Activated CD8-positive, alpha-beta memory T cell treated with anti-CD3 and anti-CD28 coated beads, Interleukin-2, amount 50 U/mL, for 24 hours (primary cell): ENCODE measurements around the gene LRTM2.

Experiments used
- DNase-seq: peaks from one replicate; pipeline ENCODE4 v3.0.0-alpha.2; 2020; ENCODE audit errors: extremely low read depth

LRTM2 gene

GRCh38 chr12:1820191-1820895 lies at the start of gene LRTM2:
LRTM2 (plus strand) TSS chr12:1820565; CDS start chr12:1828149, 7,584 bp downstream.
- no peak for DNase-seq

- DNase-seq = no peak
Measured at GRCh38 chr12:1773937-1774655, 46.3 kb upstream of the LRTM2 start.

GRCh38 chr12:1776170-1776921 lies 44.0 kb upstream of the LRTM2 start:
- no peak for DNase-seq

GRCh38 chr12:1777798-1778197 lies 42.6 kb upstream of the LRTM2 start:
- DNase-seq = no peak

- no peak for DNase-seq
Measured at GRCh38 chr12:1778911-1779310, 41.5 kb upstream of the LRTM2 start.

- no peak for DNase-seq
Measured at GRCh38 chr12:1779783-1780182, 40.6 kb upstream of the LRTM2 start.

GRCh38 chr12:1781772-1782171 lies 38.6 kb upstream of the LRTM2 start:
- no peak for DNase-seq

GRCh38 chr12:1782215-1782614 lies 38.1 kb upstream of the LRTM2 start:
- no peak for DNase-seq

GRCh38 chr12:1787714-1788113 lies 32.7 kb upstream of the LRTM2 start:
- DNase-seq = no peak

- no peak for DNase-seq
Measured at GRCh38 chr12:1790444-1790843, 29.9 kb upstream of the LRTM2 start.

GRCh38 chr12:1791104-1791841 lies 29.1 kb upstream of the LRTM2 start:
- DNase-seq = no peak

- DNase-seq = no peak
Measured at GRCh38 chr12:1792406-1792805, 28.0 kb upstream of the LRTM2 start.

- DNase-seq = no peak
Measured at GRCh38 chr12:1793426-1794210, 26.7 kb upstream of the LRTM2 start.

GRCh38 chr12:1794440-1795090 lies 25.8 kb upstream of the LRTM2 start:
- no peak for DNase-seq

- DNase-seq = no peak
Measured at GRCh38 chr12:1795221-1795784, 25.1 kb upstream of the LRTM2 start.

- peak; percentile 81 for DNase-seq
Measured at GRCh38 chr12:1795785-1796514, 24.4 kb upstream of the LRTM2 start.

- DNase-seq = no peak
Measured at GRCh38 chr12:1796515-1797010, 23.8 kb upstream of the LRTM2 start.

- no peak for DNase-seq
Measured at GRCh38 chr12:1797011-1797901, 23.1 kb upstream of the LRTM2 start.
